GM10248 (cell line): ENCODE results near the gene SRF.

Experiments used
- CTCF ChIA-PET: fragments of 300-600 bp; sonication (Branson Sonifier 250); formaldehyde crosslinking; extraction: SDS; loops from one replicate; lab custom pipeline; 2021; ENCODE audit warnings: antibody characterized with exemption; lab: Yijun Ruan, JAX
- POLR2A ChIA-PET: fragments of 350-650 bp; sonication (Branson Sonifier 250); formaldehyde crosslinking; extraction: SDS; loops from one replicate; lab custom pipeline; 2020; ENCODE audit warnings: antibody characterized with exemption; lab: Yijun Ruan, JAX
- DNase-seq: peaks from one replicate; pipeline ENCODE4 v3.0.0; 2012; ENCODE audit errors: extremely low spot score
- TF ChIP-seq, protein P1 (sequence below): IDR thresholded peaks from 2 replicates; pipeline ENCODE4 v1.5.1; 2012; ENCODE audit warnings: mild to moderate bottlenecking, low read depth; ENCODE audit errors: extremely low read depth, missing control alignments, control extremely low read depth

The SRF gene

GRCh38 chr6:43146709-43147688 is 24.1 kb upstream of the SRF start:
- TF ChIP-seq, protein P1, sequence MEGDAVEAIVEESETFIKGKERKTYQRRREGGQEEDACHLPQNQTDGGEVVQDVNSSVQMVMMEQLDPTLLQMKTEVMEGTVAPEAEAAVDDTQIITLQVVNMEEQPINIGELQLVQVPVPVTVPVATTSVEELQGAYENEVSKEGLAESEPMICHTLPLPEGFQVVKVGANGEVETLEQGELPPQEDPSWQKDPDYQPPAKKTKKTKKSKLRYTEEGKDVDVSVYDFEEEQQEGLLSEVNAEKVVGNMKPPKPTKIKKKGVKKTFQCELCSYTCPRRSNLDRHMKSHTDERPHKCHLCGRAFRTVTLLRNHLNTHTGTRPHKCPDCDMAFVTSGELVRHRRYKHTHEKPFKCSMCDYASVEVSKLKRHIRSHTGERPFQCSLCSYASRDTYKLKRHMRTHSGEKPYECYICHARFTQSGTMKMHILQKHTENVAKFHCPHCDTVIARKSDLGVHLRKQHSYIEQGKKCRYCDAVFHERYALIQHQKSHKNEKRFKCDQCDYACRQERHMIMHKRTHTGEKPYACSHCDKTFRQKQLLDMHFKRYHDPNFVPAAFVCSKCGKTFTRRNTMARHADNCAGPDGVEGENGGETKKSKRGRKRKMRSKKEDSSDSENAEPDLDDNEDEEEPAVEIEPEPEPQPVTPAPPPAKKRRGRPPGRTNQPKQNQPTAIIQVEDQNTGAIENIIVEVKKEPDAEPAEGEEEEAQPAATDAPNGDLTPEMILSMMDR, result no peak
- DNase-seq, result no peak
- ChIA-PET POLR2A (no interaction called here), CTCF (interaction anchor here (0.7 to 8.0 kb wide), 7 partner anchors 10 to 360 kb away, joined by 3 to 65 read pairs (median 4); partner anchors contain the start of genes KLHDC3 and MEA1)

- POLR2A ChIA-PET, result no interaction called here
- CTCF ChIA-PET, result interaction anchor here (0.7 to 8.0 kb wide), 6 partner anchors 10 to 359 kb away, joined by 3 to 65 read pairs (median 4); partner anchors contain the start of genes KLHDC3 and MEA1
- TF ChIP-seq, protein P1, result no peak
- no peak for DNase-seq
Measured at GRCh38 chr6:43147691-43148477, 23.2 kb upstream of the SRF start.

GRCh38 chr6:43149265-43149664 is 21.8 kb upstream of the SRF start:
- CTCF ChIA-PET, result interaction anchor here (1.7 to 8.0 kb wide), 2 partner anchors 9 to 248 kb away, joined by 5 to 65 read pairs; no protein-coding TSS in a partner anchor
- TF ChIP-seq, protein P1, result no peak
- POLR2A ChIA-PET, result no interaction called here
- DNase-seq, result no peak

- TF ChIP-seq, protein P1, result no peak
- DNase-seq, result no peak
- ChIA-PET CTCF (interaction anchor here (1.7 kb wide), 1 partner anchor 8 kb away, joined by 5 read pairs; no protein-coding TSS in a partner anchor), POLR2A (no interaction called here)
Measured at GRCh38 chr6:43150051-43150751, 20.9 kb upstream of the SRF start.

- POLR2A ChIA-PET, result no interaction called here
- TF ChIP-seq, protein P1, result no peak
- DNase-seq, result no peak
- CTCF ChIA-PET, result interaction anchor here (2.8 kb wide), 1 partner anchor 16 kb away, joined by 22 read pairs; no protein-coding TSS in a partner anchor
Measured at GRCh38 chr6:43159599-43159998, 11.5 kb upstream of the SRF start.
